Stimulated activated CD4-positive, alpha-beta T cell treated with anti-CD3 and anti-CD28 coated beads, TNF-alpha, amount 100 ng/mL, for 48 hours (primary cell): ENCODE results near the gene NR1D1.
"Not testable (repeated sequence)": the region's sequence is repeated elsewhere in the genome, so short reads cannot be mapped to it uniquely, and the experiment has no call there.

Source experiments
- DNase-seq, 3 donors: peaks; one replicate each; pipeline ENCODE4 v3.0.0-alpha.2; 2020; ENCODE audit warnings: low read depth in 3 of 3

NR1D1 gene

DNA sequence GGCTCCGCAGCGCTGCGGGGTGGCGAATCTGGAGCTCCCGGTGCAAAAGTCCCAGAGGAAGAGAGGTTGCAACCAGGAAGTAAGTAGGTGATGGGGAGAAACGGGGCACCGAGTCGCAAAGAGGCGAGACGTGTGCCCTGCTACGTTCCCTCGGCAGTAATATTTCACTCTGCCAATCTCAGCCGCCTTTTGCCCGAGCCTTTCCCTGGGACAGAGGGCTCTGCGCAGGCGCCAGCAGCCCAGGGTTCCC, at the start of gene NR1D1:
Gene NR1D1, minus strand, starts transcription at position 171 of the 250 bp plus-strand sequence. CDS start 495 bp downstream, outside the sequence.
- no peak for DNase-seq

DNA sequence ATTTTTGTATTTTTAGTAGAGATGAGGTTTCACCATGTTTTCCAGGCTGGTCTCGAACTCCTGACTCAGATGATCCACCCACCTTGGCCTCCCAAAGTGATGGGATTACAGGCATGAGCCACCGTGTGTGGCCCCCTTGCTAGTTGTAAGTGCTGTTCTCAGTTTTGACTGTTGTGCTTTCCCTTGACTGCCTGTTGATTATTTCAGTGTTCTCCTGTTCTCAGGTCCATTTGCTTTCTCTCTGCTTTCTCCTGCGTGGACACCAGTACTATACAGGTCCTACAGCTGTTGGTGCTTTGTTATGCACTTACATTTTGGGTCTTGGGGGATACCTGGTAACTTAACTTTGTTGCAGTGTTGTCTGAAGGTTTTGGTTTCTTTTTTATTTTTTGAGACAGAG, 48.1 kb upstream of the NR1D1 start:
- DNase-seq: no peak

DNA sequence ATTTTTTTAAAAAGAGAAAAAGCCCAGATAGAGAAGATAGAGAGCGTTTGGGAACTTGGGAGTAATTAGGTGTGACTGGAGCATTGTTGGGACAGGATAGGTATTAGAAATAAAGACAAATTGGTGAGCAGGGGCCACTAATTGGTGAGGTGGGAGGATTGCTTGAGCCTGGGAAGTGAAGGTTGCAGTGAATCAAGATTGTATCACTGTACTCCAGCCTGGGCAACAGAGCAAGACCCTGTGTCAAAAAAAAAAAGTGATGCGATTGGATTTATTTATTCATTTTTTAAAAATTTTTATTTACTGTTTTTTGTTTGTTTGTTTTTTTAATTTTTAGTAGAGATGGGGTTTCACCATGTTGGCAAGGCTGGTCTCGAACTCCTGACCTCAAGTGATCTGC, 45.1 kb upstream of the NR1D1 start:
- no peak for DNase-seq

DNA sequence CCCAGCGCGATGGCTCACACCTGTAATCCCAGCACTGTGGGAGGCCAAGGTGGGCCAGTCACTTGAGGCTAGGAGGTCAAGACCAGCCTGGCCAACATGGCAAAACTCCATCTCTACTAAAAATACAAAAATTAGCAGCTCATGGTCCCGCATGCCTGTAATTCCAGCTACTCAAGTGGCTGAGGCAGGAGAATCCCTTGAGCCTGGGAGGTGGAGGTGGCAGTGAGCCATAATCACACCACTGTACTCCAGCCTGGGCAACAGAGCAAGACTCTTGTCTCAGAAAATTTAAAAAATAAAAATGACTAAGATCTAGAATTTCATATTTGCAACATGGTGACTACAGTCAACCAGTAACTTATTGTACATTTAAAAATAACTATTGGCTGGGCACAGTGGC, 42.8 kb upstream of the NR1D1 start:
- DNase-seq: not testable (repeated sequence)

DNA sequence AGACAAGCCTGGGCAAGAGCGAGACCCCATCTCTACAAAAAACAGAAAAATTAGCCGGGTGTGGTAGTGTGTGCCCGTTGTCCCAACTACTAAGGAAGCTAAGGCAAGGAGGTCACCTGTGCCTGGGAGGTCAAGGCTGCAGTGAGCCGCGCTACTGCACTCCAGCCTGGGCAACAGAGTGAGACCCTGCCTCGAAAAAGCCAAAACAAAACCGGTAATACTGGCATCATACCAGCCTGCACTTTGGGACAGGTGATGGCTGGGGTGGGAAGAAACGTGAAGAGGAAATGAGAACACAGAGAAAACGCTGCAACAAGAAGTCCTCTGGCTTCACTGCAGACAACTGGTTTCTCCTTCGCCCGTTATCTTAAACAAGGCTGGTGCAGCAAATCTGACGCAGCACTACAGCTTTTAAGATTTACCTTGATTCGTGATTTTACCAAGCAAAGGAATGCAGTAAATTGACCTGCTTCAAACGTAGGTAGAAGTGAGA, 39.2 kb upstream of the NR1D1 start:
- no peak for DNase-seq

DNA sequence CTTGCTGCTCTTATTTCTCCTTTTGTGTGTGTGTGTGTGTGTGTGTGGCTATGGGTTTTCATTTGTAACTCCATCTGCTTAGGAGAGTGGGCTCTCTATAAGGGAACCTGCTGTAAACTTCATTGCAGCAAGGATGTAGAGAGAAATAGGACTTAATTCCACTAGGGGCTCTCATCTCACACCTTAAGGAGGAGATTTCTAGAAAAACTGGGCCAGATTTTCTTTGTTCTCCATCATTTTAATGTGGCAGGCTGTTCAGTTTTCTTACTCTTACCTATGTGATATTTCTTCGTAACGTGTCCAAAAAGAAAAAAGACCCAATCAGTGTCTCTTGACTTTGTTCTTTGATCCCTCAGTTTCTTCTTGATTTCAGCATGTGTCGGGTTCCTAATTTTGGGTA, 35.4 kb upstream of the NR1D1 start:
- no peak for DNase-seq

DNA sequence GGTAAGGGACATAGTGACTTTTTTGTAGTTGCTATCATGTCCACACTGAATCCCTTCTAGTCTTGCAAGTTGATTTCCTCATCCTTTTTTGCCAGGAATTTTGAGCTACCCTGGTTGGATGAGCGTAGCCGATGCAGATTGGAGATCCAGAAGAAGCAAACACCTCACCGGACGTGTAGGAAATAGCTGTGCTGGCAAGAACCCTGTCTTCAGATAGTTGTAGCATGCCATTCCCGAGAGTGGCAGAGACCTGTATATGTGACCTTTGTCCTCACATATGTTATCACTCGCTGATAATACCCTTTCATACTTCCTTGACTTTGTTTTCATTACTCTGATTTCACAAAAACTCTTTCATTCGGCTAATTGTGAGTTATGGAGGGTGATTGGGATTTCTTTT, 33.8 kb upstream of the NR1D1 start:
- no peak for DNase-seq

DNA sequence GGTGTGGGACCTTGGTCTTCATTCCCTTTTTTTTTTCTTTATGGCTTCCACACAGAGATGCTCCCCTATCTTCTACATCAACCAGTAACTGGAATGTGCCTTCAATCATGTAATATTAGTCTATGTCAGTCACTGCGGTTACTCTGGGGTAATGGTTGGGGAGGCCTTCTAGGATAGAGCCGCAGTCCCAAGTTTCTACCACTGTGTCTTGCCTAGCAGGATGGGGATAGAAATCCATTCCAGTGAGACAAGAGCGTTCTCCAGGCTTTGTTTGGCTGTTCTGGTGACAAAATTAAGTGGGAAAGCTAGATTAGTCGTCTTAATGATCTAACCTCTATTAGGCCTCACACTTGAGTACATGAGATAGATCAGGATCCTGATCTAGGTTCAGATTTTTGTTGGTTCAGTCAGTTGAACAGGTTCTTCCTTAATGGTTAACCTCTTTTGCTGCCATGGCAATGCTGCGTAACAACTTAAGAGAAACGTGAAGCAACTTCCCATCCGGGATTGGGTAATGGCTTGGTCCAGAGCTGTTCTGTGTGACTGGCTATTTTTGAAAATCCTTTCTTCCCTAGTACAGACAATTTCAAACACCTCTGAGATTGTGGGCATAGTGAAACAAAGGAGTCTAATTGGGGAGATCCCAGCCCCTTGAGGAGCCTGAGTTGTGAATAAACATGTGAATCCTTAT, 30.1 kb upstream of the NR1D1 start:
- DNase-seq: no peak

DNA sequence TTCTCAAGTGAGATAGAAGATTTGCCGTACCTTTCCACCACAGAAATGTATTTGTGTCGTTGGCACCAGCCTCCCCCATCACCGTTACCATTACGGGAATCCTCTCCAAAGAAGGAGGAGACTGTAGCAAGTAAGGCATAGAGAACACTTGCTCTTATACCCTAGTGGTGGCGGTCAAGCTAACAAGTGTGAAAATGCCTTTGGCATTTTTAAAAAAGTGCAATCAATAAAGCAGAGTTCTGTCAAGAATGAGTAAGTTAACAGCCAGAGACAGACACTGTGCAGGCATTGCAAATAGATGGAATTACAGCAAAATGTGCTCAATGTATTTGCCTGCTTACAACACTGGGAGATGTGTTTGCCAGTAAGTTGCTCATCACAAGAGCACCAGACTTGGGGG, 29.1 kb upstream of the NR1D1 start:
- DNase-seq: no peak

DNA sequence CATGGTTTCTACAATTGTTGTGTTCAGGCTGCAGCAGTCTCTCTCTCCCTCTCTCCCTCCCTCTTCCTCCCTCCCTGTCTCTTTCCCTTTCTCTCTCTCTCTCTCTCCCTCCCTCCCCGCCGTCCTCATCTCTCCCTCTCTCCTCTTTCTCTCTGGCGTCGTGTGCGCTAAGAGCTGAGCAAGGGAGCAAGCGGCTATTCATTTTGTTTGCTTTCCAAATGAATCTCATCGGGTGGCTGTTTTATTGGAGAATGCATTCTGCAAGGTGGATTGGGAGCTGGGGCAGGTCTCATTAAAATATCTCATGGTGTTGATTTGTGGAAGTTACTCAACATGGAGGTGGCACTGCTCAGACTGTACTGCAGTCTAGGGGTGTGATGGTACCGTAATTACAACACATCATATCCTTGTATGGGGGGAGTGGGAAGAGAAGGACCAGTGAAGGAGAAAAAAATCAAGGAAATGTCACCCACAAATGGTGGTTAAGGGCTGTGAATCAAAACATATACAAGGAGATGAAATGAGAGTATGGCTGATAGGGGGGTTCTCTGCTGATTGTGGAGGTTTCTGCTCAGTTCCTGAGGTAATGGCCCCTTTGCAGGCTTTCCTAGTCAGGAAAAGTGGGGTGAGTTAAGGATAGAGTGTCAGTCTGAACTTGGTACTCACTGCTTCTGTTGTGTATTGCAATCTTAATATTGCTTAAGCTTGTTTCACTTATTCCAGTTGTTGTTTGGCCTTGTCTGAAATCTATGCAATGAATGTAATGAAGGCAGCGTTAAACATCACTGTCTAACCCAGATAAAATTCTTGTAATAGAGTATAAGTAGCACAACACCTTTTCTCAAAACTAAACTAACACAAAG, 24.1 kb upstream of the NR1D1 start:
- no peak for DNase-seq

DNA sequence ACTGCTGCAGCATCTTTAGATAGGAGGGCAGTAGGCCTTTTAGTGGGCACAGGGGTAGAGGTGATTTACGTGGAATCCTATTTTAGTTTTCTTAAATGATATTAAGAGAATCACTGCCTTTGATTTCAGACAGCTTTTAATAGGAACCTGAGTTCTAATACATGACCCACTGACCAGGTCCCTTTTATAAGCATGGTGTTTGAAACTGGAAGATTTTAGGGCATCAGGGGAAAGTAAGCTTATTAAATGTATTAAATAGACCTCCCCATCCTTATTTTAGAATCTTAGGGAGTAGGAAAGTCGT, 23.4 kb upstream of the NR1D1 start:
- DNase-seq: no peak

DNA sequence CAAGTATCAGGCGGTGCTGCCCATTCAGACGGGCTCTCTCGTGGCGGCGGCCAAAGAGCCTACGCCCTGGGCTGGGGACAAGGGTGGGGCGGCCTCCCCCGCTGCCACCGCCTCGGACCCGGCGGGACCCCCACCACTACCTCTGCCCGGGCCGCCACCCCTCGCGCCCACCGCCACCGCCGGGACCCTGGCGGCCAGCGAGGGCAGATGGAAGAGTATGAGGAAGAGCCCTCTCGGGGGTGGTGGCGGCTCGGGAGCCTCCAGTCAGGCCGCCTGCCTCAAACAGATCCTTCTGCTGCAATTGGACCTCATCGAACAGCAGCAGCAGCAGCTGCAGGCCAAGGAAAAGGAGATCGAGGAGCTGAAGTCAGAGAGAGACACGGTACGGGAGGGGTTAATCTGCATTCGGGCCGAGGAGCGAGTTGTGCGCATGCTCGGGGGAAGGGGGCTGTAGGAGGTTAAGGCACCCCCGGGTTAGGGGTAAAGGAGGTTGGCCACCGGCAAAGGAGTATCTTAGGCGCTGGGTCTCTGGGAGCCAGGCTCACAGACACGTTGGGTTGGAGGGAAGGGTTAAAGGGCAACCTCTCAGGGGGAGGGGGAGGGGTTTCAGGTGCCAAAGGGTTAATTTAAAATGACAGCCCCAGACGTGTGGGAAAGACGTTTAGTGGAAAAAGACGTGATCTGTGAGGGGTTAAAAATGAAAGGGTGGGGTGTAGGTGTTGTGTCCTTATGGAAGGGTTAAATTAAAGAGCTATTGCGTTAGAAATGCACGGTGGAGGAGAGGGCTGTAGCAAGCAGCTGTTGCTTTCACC, 22.8 kb upstream of the NR1D1 start:
- no peak for DNase-seq

DNA sequence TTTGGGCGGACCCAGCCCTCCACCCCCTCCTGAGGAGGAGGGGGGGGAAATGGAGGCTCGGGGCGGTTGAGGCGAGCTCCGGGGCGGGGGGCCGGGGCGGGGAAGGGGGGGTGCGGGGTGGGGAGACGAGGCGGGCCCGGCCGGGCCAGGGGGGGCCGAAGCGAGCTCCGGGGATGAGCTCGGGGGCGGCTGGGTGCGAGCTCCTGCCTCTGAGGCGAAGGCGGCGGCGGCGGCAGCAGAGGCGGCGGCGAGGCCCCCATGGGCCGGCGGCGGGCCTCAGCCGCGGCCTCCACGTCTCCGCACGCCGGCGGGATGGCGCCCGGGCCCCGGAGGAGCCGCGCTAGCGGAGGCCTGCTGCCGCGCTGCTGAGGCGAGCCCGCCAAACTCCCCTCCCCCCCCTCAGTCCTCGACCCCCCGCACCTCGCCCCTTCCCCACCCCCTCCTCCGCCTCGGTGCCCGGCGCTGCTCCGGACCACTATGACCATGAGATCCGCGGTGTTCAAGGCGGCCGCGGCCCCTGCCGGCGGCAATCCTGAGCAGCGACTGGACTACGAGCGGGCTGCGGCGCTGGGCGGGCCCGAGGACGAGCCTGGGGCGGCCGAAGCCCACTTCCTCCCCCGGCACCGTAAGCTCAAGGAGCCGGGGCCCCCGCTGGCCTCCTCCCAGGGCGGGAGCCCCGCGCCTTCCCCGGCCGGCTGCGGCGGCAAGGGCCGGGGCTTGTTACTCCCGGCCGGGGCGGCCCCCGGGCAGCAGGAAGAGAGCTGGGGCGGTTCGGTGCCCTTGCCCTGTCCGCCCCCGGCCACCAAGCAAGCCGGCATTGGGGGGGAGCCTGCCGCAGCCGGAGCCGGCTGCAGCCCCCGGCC, 22.0 kb upstream of the NR1D1 start:
- no peak for DNase-seq

DNA sequence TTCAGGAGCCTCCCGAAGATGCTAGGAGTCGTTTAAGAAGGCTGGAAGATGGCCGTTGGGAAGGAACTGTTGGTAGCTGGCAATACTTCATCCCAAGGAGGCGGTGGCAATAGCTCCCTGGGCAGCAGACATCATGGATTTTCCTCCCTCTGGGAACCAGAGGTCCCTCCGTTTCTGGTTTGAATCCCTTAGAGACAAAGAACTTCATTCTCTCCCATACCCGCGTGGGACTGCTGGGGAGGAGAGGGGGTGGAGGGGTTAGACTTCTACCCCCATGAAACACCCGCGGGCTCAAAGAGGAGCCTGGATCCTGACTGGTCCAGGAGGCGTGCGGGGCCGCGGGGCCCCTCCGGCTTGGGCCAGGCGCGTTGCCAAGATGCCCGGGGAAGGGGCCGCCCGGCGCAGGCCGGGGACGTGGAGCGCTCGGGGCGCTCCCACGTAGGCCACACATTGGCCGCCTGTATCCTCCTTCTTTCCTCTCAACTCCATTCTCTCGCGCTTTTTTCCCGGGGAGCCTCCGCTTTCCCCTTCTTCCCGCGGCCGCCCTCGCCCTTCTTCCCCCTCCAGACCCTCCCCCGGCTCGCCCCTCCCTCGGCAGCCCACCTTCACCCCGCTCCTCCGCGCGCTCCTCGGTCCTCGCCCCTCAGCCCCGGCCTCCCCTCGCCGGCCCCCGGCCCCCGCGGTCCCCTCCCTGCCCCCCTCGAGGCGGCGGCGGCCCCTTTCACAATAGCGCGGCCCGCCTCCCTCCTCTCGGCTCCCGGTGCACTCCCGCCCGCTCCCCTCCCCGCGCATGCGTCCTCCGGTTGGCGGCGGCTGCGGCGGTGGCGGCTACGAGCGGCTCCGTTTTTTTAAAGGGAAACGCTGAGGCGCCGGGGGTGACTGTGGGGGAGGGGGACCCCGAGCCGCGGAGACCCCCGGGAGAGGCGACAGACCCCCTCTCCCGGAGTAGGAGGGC, 21.1 kb upstream of the NR1D1 start, which contains the start of gene MSL1:
Gene MSL1, plus strand, starts transcription at position 791 of the 955 bp plus-strand sequence. CDS start 642 bp downstream, outside the sequence.
- DNase-seq: peak; percentile 66 to 81 (median 73)

DNA sequence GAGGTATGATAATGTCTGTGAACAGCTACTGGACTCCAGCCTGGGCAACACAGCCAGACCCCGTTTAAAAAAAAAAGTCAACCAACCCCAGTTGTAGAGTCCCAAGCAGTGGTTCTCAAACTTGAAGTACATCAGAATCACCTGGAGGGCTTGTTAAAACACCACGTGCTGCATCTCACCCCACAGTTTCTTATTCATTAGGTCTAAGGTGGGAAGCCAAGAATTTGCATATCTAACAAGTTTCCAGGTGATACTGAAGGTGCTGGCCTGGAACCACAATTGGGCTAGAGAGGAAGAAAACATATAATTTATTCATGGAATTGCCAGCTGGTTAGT, 14.7 kb upstream of the NR1D1 start:
- no peak for DNase-seq

DNA sequence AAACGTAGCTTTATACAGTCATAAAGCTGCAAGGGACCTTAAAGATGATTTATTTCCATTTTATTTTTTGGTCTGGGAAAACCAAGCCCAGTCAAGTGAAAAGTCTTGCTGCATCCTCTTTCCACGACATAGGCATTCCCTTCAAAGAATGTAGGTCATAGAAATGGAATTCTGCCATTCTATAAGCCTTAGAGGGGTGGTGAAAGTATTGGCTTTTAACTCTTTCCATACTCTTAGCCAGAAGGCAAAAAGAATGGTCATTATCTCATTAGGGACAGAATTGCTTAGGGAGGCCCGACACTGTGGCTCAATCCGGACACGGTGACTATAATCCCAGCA, 13.5 kb upstream of the NR1D1 start:
- no peak for DNase-seq

DNA sequence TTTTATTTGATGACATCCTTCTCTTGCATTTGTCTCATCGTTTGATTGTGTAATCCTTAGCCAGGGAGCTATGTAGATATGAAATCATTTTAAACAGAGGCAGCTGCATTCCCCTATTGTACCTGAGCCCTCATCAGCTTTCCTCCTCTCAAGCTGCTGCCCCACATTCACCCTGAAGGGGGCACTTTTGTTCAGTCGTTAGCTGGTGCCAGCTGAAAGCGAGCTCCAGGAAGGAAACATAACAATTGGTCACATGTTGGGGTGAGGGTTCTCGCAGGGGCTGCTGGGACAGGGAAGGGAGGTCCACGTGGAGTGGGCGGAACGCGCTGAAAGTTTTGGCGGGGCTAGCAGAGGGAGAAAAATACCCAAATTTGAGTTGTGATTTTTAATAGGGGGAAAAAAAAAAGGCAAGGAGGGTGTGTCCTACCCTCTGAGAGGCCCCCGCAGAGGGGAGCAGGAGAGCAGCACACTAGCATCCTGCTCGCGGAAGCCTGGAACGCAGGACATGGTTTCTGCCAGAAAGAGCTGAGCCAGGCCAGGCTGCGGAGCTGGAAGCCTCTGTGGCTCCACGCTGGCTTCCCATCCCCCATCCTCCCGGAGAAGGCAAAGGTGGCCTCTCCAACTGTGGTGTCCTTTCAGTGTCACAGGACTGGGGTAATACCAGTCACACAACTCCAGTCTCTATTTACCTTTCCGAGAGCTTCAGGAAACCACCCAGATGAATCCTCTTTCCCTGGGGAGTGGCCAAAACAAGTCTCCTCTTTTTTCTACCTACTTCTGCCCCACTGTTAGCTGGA, 12.9 kb upstream of the NR1D1 start:
- DNase-seq: peak; percentile 84 to 91 (median 89)

DNA sequence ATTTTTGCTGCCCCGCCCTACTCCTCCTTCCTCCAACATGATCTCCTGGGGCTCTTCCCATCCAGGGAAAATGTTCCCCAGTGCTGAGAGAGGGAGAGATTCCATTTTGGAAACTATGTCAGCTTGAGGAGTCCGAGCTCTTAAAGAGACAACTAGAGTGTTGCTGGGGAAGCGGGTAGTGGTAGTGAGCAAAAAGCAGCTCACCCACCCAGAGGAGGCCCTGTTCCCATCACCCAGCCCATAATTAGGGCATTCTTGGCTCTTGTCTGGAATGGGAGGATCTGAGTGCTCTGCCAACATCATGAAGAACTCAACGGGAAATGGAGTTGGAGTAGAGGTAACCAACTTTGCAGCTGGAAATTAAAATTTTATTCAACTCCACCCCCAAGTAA, 12.3 kb upstream of the NR1D1 start:
- DNase-seq: no peak

DNA sequence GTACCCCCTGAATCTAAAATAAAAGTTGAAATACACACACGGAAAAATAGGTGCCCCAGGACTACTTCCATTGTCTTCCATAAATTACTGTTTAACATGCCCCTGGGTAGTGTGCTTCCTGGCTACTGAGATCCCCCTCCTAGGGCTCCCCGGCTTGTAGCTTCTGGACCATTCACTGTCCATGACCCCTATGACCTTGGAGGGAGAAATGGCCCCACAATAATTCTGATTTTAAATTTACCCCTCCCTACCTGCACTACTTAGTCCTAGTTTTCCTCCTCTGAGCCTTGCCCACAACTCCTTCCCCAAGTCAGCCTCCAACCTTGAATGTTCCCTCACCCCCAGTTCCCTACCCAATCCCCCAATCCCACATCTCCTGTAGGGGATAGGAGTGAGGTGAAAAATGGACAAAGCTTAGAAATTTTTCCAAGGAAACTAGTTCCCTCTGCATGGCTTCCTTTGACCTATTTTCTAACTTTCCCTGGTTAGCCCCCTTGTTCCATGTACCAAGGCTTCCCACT, 11.9 kb upstream of the NR1D1 start:
- DNase-seq: no peak
